Osteoblast (primary cell): ENCODE results near the gene GRB7. TPM values are rescaled to one million over a fixed set of nuclear protein-coding genes. Genes with fewer than 3 reads are reported as not detected.

Source experiments
- DNase-seq: peaks from one replicate; pipeline ENCODE4 v3.0.0; 2011; ENCODE audit warnings: low spot score, mixed read lengths; ENCODE audit not compliant: insufficient read length; ENCODE audit errors: missing footprints
- H2AFZ ChIP-seq: 2 replicates; pipeline ENCODE4 v1.6.0; 2011; ENCODE audit warnings: mild to moderate bottlenecking, low read length
- H3K27ac ChIP-seq: 2 replicates; pipeline ENCODE4 v1.5.1; 2011; ENCODE audit warnings: mild to moderate bottlenecking, low read depth, low read length, moderate library complexity
- H3K27me3 ChIP-seq: 2 replicates; pipeline ENCODE4 v1.6.0; 2012; ENCODE audit warnings: mild to moderate bottlenecking, control low read depth, inconsistent platforms, low read length, moderate library complexity; ENCODE audit not compliant: insufficient read depth
- H3K36me3 ChIP-seq: 2 replicates; pipeline ENCODE4 v1.5.1; 2011; ENCODE audit warnings: mild to moderate bottlenecking, low read length, control low read depth, moderate library complexity; ENCODE audit not compliant: insufficient read depth
- H3K4me1 ChIP-seq: 2 replicates; pipeline ENCODE4 v1.5.1; 2011; ENCODE audit warnings: mild to moderate bottlenecking, low read length, control low read depth, moderate library complexity; ENCODE audit not compliant: insufficient read depth
- H3K4me2 ChIP-seq: 2 replicates; pipeline ENCODE4 v1.6.0; 2011; ENCODE audit warnings: mild to moderate bottlenecking, low read length; ENCODE audit not compliant: insufficient read depth
- H3K4me3 ChIP-seq: fragments of 200-600 bp; sonication (generic); 3 replicates; pipeline ENCODE4 v1.5.1; 2012; ENCODE audit warnings: mild to moderate bottlenecking, low read length, inconsistent platforms; ENCODE audit not compliant: insufficient read depth
- H3K79me2 ChIP-seq: 2 replicates; pipeline ENCODE4 v1.6.0; 2012; ENCODE audit warnings: mild to moderate bottlenecking, low read length, control low read depth, inconsistent platforms; ENCODE audit not compliant: insufficient read depth
- H3K9me3 ChIP-seq: 2 replicates; pipeline ENCODE4 v1.5.1; 2011; ENCODE audit warnings: low read depth, low read length, control low read depth
- H4K20me1 ChIP-seq: 2 replicates; pipeline ENCODE4 v1.6.0; 2012; ENCODE audit warnings: mild to moderate bottlenecking, low read length, control low read depth; ENCODE audit not compliant: insufficient read depth
- CTCF ChIP-seq: IDR thresholded peaks from 2 replicates; pipeline ENCODE4 v1.5.1; 2011; ENCODE audit warnings: mild to moderate bottlenecking, low read depth, low read length, moderate library complexity; ENCODE audit errors: extremely low read depth
- total RNA-seq: library from RNA; depleted of rRNA; stranded (reverse); fragments of >200 nt; gene quantifications from 2 replicates; pipeline ENCODE4 v1.2.3, GENCODE V29; 2012

The GRB7 gene
- total RNA-seq, 1 donor, result under 0.01 TPM

GRCh38 chr17:39699818-39700147 is 38.0 kb upstream of the GRB7 start, which contains the start of gene ERBB2:
ERBB2 (plus strand) TSS chr17:39700064; CDS start chr17:39700239, 175 bp downstream.
- Histone ChIP-seq H3K27ac (peak within 1 kb of the TSS; percentile 19), H4K20me1 (peaks cover 25% of the 10 kb centered on the region)

GRCh38 chr17:39700148-39700987 is 37.4 kb upstream of the GRB7 start:
- Histone ChIP-seq H3K27ac (no peak overlapping the region), H3K79me2 (peaks cover 55% of the 10 kb centered on the region)

More at GRCh38 chr17:39699818-39700147, 38.0 kb upstream of the GRB7 start, which contains the start of gene ERBB2:
- H3K9me3 ChIP-seq, result no peaks in the 10 kb centered on the region
- H3K4me3 ChIP-seq, result peak within 1 kb of the TSS; percentile 76
- H3K4me2 ChIP-seq, result peak within 1 kb of the TSS; percentile 86
- no peak for TF ChIP-seq CTCF
- H3K79me2 ChIP-seq, result peaks cover 49% of the 10 kb centered on the region
- H3K27me3 ChIP-seq, result no peaks in the 10 kb centered on the region
- peak; percentile 97 for DNase-seq
- H3K4me1 ChIP-seq, result peaks cover 11% of the 10 kb centered on the region
- H3K36me3 ChIP-seq, result no peaks in the 10 kb centered on the region
- peak within 1 kb of the TSS; percentile 83 for H2AFZ ChIP-seq

GRCh38 chr17:39701012-39701783 is 36.5 kb upstream of the GRB7 start:
- H4K20me1 ChIP-seq, result peaks cover 37% of the 10 kb centered on the region
- peak overlapping the region; percentile 86 for H3K4me2 ChIP-seq
- no peak overlapping the region for H2AFZ ChIP-seq
- peak; percentile 61 for DNase-seq
- peak overlapping the region; percentile 76 for H3K4me3 ChIP-seq
- H3K27me3 ChIP-seq, result no peaks in the 10 kb centered on the region
- TF ChIP-seq CTCF, result no peak
- peaks cover 63% of the 10 kb centered on the region for H3K79me2 ChIP-seq
- H3K36me3 ChIP-seq, result no peaks in the 10 kb centered on the region
- H3K27ac ChIP-seq, result no peak overlapping the region
- peaks cover 13% of the 10 kb centered on the region for H3K4me1 ChIP-seq
- H3K9me3 ChIP-seq, result no peaks in the 10 kb centered on the region

More at GRCh38 chr17:39700148-39700987, 37.4 kb upstream of the GRB7 start:
- no peaks in the 10 kb centered on the region for H3K36me3 ChIP-seq
- H2AFZ ChIP-seq, result peak overlapping the region; percentile 42
- H3K27me3 ChIP-seq, result no peaks in the 10 kb centered on the region
- H3K9me3 ChIP-seq, result no peaks in the 10 kb centered on the region
- peak overlapping the region; percentile 86 for H3K4me2 ChIP-seq
- peaks cover 13% of the 10 kb centered on the region for H3K4me1 ChIP-seq
- H4K20me1 ChIP-seq, result peaks cover 31% of the 10 kb centered on the region
- H3K4me3 ChIP-seq, result peak overlapping the region; percentile 76
- peak; percentile 97 for DNase-seq
- TF ChIP-seq CTCF, result no peak
